NCI-H774 (cell line): ENCODE measurements around the gene FBXO15.

Experiments
- DNase-seq: peaks from one replicate; lab custom pipeline; 2025; lab: John Stamatoyannopoulos, UW

Gene FBXO15

DNA sequence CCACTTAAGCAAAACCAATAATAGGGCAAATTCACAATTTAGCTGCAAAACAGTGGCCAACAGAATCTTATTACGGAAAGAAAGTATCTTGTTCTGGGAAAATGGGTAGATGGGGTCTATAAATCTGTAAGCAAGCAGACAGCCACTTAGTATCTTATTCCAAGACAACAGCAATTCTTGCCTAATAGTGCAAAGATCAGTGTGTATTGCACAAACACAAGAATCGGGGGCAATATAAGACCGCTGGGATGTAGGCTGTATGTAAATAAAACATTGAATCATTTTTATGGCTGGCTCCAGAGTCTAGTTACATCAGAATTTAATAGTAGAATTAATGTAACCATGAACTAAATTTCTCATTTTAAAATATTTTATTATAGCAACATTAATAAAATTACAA, 85.6 kb downstream of the FBXO15 start:
- DNase-seq, result no peak

- DNase-seq, result no peak
Observed at GRCh38 chr18:74060579-74060978, 87.1 kb downstream of the FBXO15 start.

- no peak for DNase-seq
Observed at GRCh38 chr18:74050807-74051206, 96.8 kb downstream of the FBXO15 start.

- DNase-seq, result peak; percentile 33
Observed at GRCh38 chr18:74040459-74041332, 106.9 kb downstream of the FBXO15 start.

DNA sequence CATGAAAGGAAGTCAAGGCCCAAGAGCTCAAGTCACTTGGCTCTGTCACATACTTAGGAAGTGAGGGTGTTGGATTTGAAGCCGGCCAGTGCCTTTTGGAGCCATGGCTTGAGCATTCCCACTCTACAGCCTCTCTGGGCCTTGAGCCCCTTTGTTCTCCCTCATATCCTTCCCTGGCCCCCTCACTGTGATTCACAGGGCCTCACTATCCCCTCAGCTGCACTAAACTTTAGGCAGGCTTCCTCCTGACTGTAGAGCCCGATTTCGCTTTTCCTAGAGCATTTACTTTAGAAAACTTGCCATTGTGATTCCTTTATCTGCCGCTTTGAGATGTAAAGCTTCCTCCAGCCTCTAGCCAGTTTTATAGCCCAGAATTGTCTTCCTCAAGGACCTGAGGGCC, 107.6 kb downstream of the FBXO15 start:
- DNase-seq, result no peak

DNA sequence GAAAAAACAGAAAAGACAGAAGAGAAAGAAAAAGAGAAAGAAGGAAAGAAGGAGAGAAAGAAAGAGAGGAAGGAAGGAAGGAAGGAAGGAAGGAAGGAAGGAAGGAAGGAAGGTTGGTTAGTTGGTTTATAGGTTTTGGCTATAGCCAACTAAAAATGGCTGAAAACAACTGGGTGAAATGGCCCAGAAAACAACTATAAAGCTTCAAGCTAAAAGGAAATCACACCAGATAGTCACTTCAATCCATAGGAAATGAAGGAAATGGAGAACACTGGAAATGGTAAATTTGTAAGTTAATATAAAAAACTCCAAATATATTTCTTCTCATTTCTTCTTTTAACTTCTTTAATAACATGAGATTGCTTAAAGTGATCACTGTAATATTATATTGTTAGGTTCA, 118.5 kb downstream of the FBXO15 start:
- no peak for DNase-seq
